ENCODE measurements around the gene MRPL10.

The MRPL10 gene

DNA sequence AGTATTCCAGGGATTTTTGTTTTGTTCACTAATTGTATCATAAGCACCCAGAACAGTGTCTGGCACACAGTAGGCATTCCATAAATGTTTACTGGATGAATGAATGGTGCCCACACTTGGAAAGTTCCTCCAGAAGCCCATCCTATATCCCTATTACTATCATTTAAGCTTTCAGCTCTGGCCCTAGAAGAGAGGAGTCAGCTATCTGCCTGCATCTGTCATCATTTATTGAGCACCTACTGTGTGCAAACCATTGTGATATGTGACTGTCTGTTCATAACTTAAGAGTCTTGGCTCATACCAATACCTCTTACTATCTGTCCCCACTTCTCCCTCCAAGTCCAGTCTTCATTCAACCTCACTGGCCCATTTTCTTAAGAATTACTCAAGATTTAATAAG lies 39.7 kb upstream of the MRPL10 start:
- Histone ChIP-seq H3K9ac (ENCODE audit: low read depth, low read length) (no peak overlapping the region), H3K27me3 (ENCODE audit: control insufficient read depth, insufficient read depth, low read length) (peaks cover 76% of the 10 kb centered on the region), H3K36me3 (ENCODE audit: control insufficient read depth, insufficient read depth, low read length) (no peaks in the 10 kb centered on the region), H3K4me1 (ENCODE audit: control insufficient read depth, insufficient read depth, low read length) (peaks cover 26% of the 10 kb centered on the region), H3K4me3 (ENCODE audit: low read depth, low read length) (no peak overlapping the region), H3K9me3 (ENCODE audit: control insufficient read depth, insufficient read depth, low read length) (no peaks in the 10 kb centered on the region)

DNA sequence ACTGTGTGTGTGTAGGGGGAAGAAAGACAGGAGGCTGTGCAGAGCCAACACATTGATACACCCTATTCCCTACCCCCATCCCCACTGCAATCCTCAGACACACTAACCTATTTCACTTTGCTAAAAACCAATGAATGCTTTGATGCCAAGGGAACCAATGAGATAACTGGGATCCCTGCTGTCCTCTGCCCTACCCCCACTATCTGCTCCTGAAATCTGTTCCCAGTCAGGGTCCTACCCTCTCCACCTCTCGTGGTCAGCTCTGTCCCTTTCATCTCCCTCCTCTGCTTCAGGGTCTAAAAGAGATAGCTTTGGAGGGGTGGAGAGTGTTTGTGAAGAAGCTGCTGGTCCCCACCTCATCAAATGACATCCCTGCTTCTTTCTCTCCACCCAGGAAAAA lies 38.7 kb upstream of the MRPL10 start:
- Histone ChIP-seq H3K4me1 (ENCODE audit: control insufficient read depth, insufficient read depth, low read length) (peaks cover 22% of the 10 kb centered on the region), H3K4me3 (ENCODE audit: low read depth, low read length) (no peak overlapping the region), H3K27me3 (ENCODE audit: control insufficient read depth, insufficient read depth, low read length) (peaks cover 74% of the 10 kb centered on the region), H3K9ac (ENCODE audit: low read depth, low read length) (no peak overlapping the region), H3K36me3 (ENCODE audit: control insufficient read depth, insufficient read depth, low read length) (no peaks in the 10 kb centered on the region), H3K9me3 (ENCODE audit: control insufficient read depth, insufficient read depth, low read length) (no peaks in the 10 kb centered on the region)

DNA sequence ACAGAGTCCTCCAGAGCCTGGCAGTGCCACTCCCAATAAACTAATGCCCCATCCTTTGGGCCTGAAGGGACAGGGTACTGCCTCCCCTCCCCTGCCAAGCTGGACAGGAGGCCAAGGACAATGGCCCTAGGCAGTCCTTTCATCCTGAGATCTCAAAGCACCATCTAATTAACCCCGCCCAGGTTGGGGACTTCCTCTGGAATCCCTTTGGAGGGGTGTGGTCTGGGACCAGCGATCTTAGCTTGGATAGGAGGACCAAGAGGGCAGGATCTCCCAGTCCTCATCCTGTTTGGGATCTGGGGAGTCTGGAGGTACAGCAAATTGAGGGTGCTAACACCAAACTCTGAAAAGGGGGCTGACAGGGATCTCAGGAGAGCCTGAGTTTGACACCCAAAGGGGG lies 37.8 kb upstream of the MRPL10 start:
- Histone ChIP-seq H3K9ac (ENCODE audit: low read depth, low read length) (no peak overlapping the region), H3K4me1 (ENCODE audit: control insufficient read depth, insufficient read depth, low read length) (peaks cover 22% of the 10 kb centered on the region), H3K27me3 (ENCODE audit: control insufficient read depth, insufficient read depth, low read length) (peaks cover 71% of the 10 kb centered on the region), H3K36me3 (ENCODE audit: control insufficient read depth, insufficient read depth, low read length) (no peaks in the 10 kb centered on the region), H3K9me3 (ENCODE audit: control insufficient read depth, insufficient read depth, low read length) (no peaks in the 10 kb centered on the region), H3K4me3 (ENCODE audit: low read depth, low read length) (no peak overlapping the region)

DNA sequence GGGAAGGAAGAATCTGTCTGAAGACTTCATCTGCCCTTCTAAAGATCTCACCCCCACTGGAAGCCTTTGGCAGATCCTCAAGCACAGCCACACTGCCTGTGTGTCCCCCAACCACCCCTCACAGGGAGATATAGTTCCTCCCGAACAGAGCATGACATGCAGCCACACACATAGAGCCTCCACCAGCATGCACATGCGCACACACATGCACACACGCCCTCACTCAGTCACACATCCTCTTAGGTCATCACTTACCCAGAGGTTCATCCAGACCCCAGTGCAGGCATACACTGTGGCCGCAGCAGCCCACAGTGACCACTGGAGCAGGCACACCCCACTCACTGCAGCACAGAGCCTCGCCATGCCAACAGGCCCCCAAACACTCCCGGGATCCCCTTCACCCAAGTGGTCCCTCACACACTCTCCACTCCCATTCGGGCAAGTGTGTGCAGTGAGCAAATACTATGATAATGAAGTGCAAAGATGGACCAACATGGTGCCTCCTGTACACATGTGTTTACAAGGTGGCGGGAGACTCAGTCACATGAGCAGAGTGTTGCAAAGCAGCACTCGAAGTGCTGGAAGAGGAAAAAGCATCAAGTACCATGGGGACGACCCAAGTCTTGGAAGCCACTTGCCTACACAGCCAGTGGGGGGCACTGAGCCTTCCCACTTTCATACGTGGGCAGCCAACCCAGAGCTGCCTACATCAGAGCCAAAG lies 36.6 kb upstream of the MRPL10 start:
- H3K27me3 ChIP-seq (ENCODE audit: control insufficient read depth, insufficient read depth, low read length), result peaks cover 66% of the 10 kb centered on the region
- H3K9ac ChIP-seq (ENCODE audit: low read depth, low read length), result no peak overlapping the region
- H3K4me1 ChIP-seq (ENCODE audit: control insufficient read depth, insufficient read depth, low read length), result peaks cover 16% of the 10 kb centered on the region
- no peak overlapping the region for H3K4me3 ChIP-seq (ENCODE audit: low read depth, low read length)
- no peaks in the 10 kb centered on the region for H3K36me3 ChIP-seq (ENCODE audit: control insufficient read depth, insufficient read depth, low read length)
- H3K9me3 ChIP-seq (ENCODE audit: control insufficient read depth, insufficient read depth, low read length), result no peaks in the 10 kb centered on the region

DNA sequence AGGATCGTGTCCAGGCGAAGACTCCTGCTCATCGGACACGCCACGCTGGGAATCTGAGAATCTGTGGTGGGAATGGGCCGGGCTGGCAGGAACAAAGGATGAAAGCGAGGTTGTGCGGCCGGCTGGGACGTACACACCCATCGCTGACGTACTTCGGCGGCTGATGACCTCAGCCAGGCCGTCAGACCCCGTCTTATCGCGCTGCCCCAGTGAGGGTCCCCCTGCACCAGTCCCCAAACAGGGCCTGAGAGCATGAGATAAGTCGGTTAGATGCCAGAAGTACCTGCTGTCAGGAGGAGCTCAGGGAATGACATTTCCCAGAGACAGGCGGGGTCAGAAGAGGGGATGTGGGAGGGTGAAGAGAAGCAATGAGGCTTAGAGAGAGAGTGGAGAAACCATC lies 35.6 kb upstream of the MRPL10 start:
- peaks cover 66% of the 10 kb centered on the region for H3K27me3 ChIP-seq (ENCODE audit: control insufficient read depth, insufficient read depth, low read length)
- no peak overlapping the region for H3K4me3 ChIP-seq (ENCODE audit: low read depth, low read length)
- H3K4me1 ChIP-seq (ENCODE audit: control insufficient read depth, insufficient read depth, low read length), result peaks cover 16% of the 10 kb centered on the region

DNA sequence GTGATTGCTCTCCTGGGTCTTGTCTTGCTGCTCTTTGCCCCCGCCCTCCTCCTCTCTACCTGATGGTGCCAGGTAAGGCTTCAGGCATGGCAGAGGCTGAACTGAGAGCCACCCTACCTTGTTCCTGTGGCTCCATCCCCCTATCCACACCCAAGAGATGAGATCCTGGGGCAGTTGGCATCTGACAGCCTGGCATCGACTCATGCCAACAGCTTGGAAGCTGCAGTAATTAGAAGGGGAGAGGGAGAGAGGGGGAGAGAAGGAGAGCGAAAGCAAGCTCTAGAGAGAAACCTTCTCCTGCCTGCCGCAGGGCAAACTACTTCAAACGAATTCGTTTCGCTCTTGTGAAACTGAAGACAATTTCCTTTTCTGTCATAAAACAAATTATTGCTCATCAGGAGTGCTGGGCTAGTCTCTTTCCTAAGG lies 33.5 kb upstream of the MRPL10 start:
- Histone ChIP-seq H3K4me3 (ENCODE audit: low read depth, low read length) (no peak overlapping the region), H3K27me3 (ENCODE audit: control insufficient read depth, insufficient read depth, low read length) (peaks cover 53% of the 10 kb centered on the region), H3K9ac (ENCODE audit: low read depth, low read length) (no peak overlapping the region)

More for the DNA sequence above, 35.6 kb upstream of the MRPL10 start:
- no peaks in the 10 kb centered on the region for H3K9me3 ChIP-seq (ENCODE audit: control insufficient read depth, insufficient read depth, low read length)
- H3K9ac ChIP-seq (ENCODE audit: low read depth, low read length), result no peak overlapping the region
- no peaks in the 10 kb centered on the region for H3K36me3 ChIP-seq (ENCODE audit: control insufficient read depth, insufficient read depth, low read length)

DNA sequence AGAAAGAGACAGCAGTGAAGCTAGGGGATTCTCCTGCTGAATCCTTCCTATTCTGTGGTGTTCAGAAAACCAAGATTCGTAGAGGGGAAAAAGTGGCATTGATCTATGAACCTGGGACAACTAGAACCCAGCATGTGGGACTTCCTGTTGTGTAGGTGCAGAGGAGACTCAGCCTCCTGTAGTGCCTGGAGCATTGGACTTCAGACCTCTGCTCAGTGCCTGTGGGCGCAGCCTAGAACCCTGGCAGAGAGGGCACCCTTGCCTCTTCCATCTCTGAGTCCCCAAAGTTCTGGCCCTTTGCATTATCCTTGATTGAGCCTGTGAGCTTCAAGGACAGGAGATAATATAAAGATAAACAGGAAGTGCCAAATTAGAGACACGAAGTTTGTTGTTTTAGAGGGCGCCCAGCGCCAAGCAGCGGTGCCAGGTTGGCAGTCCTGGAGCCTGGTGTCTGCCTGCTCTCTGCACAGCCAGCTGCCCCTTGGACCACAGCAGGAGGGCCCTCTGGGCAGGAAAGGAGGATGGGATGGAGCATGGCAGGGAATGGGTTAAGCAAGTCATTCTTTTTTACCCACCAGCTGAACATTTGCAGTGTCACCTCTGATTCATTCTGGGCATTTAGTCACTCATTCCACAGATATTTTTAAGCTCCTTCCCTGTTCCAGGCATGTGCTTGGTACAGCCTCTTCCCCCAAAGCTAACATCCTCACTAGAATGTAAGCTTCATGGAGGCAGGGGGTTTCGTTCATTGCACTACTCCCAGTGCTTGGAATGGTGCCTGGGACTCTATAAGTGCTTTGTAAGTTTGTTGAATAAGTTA lies 31.5 kb upstream of the MRPL10 start:
- Histone ChIP-seq H3K36me3 (ENCODE audit: control insufficient read depth, insufficient read depth, low read length) (no peaks in the 10 kb centered on the region), H3K9ac (ENCODE audit: low read depth, low read length) (no peak overlapping the region), H3K4me3 (ENCODE audit: low read depth, low read length) (no peak overlapping the region), H3K27me3 (ENCODE audit: control insufficient read depth, insufficient read depth, low read length) (peaks cover 49% of the 10 kb centered on the region), H3K9me3 (ENCODE audit: control insufficient read depth, insufficient read depth, low read length) (no peaks in the 10 kb centered on the region), H3K4me1 (ENCODE audit: control insufficient read depth, insufficient read depth, low read length) (no peaks in the 10 kb centered on the region)

More for the DNA sequence above, 33.5 kb upstream of the MRPL10 start:
- Histone ChIP-seq H3K4me1 (ENCODE audit: control insufficient read depth, insufficient read depth, low read length) (peaks cover 9% of the 10 kb centered on the region), H3K9me3 (ENCODE audit: control insufficient read depth, insufficient read depth, low read length) (no peaks in the 10 kb centered on the region), H3K36me3 (ENCODE audit: control insufficient read depth, insufficient read depth, low read length) (no peaks in the 10 kb centered on the region)

DNA sequence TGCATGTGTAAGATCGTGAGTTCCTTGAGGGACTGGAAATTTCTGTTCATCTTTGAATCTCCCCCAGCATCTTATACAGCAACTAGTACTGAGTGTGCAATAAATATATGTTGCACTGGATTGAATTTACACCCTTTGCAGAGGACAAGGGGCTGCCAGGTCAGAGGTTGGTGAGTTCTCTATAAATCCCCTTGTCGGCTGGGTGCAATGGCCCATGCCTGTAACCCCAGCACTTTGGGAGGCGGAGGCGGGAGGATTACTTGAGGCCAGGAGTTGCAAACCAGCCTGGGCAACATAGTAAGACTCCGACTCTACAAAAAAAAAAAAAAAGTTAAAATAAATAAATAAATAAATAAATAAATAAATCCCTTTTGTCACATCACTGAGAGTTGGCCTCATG lies 29.0 kb upstream of the MRPL10 start:
- Histone ChIP-seq H3K4me1 (ENCODE audit: control insufficient read depth, insufficient read depth, low read length) (no peaks in the 10 kb centered on the region), H3K9ac (ENCODE audit: low read depth, low read length) (no peak overlapping the region), H3K9me3 (ENCODE audit: control insufficient read depth, insufficient read depth, low read length) (no peaks in the 10 kb centered on the region), H3K36me3 (ENCODE audit: control insufficient read depth, insufficient read depth, low read length) (no peaks in the 10 kb centered on the region), H3K4me3 (ENCODE audit: low read depth, low read length) (no peak overlapping the region), H3K27me3 (ENCODE audit: control insufficient read depth, insufficient read depth, low read length) (peaks cover 48% of the 10 kb centered on the region)

DNA sequence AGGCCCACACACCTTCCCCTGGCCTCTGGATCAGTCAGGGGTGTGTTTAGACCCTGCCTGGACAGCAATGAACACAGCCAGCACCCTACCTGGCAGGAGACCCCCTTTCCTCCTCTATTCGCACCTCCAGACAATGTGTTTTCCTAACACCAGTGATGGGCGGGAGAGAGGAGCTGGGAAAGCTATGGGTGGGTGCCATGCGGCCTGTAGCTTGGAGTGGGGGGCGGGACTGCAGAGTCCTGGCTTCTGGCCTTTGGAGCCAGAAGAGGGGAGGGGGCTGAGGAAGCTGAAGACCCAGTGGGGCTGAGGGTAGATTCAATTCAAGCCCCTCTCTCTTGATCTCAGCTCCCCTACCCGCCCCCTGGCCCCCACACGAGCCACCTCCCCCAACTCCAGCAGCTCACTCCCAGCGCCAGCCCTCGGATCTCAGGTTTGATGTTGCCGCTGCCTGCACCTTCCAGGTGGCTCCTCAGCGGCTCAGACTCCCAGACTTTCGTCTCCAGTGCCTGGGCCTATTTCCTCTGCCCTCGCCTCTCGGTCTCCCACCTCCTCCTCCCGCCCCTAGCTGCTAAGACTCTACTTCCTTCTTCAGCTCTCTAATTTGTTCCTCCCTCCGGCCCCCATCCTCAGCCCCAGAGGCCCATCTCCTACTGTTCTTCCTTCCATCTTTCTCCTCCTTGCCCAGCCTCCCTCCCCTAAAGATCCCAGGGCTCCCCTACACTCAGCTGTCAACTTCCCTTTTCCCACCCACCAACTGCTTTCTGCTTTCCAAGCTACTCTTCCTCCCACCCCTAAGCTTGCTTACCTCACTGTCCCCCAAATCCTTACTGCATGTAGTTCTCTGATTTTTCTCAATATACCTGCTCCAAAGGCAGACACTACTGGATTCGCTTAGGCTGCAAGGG lies 26.5 kb upstream of the MRPL10 start:
- no peaks in the 10 kb centered on the region for H3K9me3 ChIP-seq (ENCODE audit: control insufficient read depth, insufficient read depth, low read length)
- no peaks in the 10 kb centered on the region for H3K36me3 ChIP-seq (ENCODE audit: control insufficient read depth, insufficient read depth, low read length)
- H3K9ac ChIP-seq (ENCODE audit: low read depth, low read length), result no peak overlapping the region
- peaks cover 71% of the 10 kb centered on the region for H3K27me3 ChIP-seq (ENCODE audit: control insufficient read depth, insufficient read depth, low read length)
- H3K4me3 ChIP-seq (ENCODE audit: low read depth, low read length), result no peak overlapping the region
- H3K4me1 ChIP-seq (ENCODE audit: control insufficient read depth, insufficient read depth, low read length), result no peaks in the 10 kb centered on the region

DNA sequence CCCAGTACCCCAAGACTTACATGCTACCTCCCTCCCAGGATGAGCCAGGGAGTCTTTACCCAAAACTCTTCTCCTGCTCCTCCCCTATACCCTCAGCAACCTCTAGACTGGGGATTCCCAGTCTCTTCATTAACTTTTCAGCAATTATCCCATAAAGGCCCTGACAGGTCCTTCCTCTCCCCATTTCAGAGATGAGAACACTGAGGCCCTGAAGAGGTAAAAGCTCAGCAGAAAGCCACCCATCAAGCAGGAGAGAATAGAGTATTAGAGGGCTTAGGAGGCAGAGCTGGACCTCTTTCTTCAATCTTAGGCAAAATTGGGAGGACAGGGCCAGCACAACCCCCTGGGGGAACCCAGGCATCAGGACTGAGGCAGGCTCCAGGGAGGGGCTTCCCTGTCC lies 25.5 kb upstream of the MRPL10 start:
- peaks cover 78% of the 10 kb centered on the region for H3K27me3 ChIP-seq (ENCODE audit: control insufficient read depth, insufficient read depth, low read length)

DNA sequence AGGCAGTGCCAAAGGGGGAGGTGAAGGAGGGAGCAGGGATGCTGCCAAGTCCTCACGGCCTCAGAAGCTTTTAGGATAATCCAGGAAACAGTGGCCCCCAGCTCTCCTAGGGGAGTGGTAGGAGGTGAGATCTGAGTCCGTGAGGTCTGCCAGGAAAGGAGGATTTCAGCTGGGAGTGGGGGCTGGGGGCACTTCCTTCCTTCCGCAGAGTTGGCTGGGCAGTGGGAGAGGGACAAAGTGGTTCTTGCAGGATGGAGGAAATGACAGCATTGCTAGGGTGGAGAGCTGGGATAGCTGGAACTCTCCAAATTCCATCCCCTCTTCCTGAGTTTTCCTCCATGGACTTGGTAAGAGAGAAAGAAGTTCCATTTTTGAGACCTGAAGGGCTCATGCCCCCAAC lies 24.4 kb upstream of the MRPL10 start:
- no peak overlapping the region for H3K4me3 ChIP-seq (ENCODE audit: low read depth, low read length)
- no peak overlapping the region for H3K9ac ChIP-seq (ENCODE audit: low read depth, low read length)
- no peaks in the 10 kb centered on the region for H3K9me3 ChIP-seq (ENCODE audit: control insufficient read depth, insufficient read depth, low read length)
- peaks cover 80% of the 10 kb centered on the region for H3K27me3 ChIP-seq (ENCODE audit: control insufficient read depth, insufficient read depth, low read length)
- no peaks in the 10 kb centered on the region for H3K36me3 ChIP-seq (ENCODE audit: control insufficient read depth, insufficient read depth, low read length)
- H3K4me1 ChIP-seq (ENCODE audit: control insufficient read depth, insufficient read depth, low read length), result peaks cover 4% of the 10 kb centered on the region

More for the DNA sequence above, 25.5 kb upstream of the MRPL10 start:
- no peak overlapping the region for H3K9ac ChIP-seq (ENCODE audit: low read depth, low read length)
- H3K36me3 ChIP-seq (ENCODE audit: control insufficient read depth, insufficient read depth, low read length), result no peaks in the 10 kb centered on the region
- no peaks in the 10 kb centered on the region for H3K9me3 ChIP-seq (ENCODE audit: control insufficient read depth, insufficient read depth, low read length)
- peaks cover 4% of the 10 kb centered on the region for H3K4me1 ChIP-seq (ENCODE audit: control insufficient read depth, insufficient read depth, low read length)
- H3K4me3 ChIP-seq (ENCODE audit: low read depth, low read length), result no peak overlapping the region
